Limb (tissue), 2 donors: Measurements from ENCODE around the gene RHPN2.
"Not testable (repeated sequence)": the region's sequence is repeated elsewhere in the genome, so short reads cannot be mapped to it uniquely, and the experiment has no call there.

Experiments used
- DNase-seq, 2 donors: peaks; one replicate each; pipeline ENCODE4 v3.0.0-alpha.2; 2016; ENCODE audit errors: extremely low spot score in 2 of 2

The RHPN2 gene

GRCh38 chr19:33066543-33066942 lies 1.9 kb upstream of the RHPN2 start:
- no peak for DNase-seq

DNA sequence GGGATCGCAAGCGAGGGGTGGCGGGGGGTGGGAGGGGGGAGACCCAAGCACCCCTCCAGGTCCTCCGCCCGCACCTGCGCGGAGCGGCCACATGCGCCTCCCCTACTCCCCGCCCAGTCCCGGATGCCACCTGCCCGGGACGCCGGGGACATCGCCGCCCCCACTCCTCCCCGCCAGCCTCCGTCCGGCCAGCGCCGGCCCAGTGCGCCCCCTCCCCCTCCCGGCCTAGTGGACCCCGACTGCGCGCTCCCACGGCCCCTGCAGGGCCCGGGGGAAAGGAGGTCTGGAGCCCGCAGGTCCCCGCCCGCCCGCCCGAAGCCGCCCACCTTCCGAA lies 263 bp downstream of the RHPN2 start:
- DNase-seq, result no peak

DNA sequence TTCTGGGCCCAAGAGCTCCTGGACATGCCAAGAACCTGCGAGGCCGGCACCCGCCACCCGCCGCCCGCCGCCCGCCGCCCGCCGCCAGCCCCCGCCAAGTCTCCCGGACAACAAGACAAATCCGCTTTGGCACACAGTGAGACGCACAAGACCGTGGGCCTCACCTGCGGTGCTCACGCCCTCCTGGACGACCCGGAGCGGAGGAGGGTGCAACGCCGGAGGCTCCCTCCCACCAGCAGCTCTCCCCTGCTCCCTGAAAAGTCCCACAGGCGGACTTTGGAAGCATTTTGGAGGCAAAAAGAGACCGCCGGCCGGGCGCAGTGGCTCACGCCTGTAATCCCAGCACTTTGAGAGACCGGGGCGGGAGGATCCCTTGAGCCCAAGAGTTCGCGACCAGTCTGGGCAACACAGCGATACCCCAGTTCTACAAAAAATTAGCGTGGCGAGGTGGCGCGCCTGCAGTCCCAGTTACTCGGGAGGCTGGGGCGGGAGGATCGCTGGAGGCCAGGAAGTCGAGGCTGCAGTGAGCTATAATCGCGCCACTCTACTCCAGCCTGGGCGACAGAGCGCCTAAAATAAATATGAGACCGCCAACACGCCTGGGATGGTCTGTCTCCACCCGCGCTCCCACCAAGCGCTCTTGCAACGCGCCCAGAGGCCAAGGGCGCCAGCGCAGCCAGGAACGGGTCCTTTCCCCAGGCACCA lies 783 bp downstream of the RHPN2 start:
- peak in 1 of 2 donors; percentile 34 for DNase-seq

DNA sequence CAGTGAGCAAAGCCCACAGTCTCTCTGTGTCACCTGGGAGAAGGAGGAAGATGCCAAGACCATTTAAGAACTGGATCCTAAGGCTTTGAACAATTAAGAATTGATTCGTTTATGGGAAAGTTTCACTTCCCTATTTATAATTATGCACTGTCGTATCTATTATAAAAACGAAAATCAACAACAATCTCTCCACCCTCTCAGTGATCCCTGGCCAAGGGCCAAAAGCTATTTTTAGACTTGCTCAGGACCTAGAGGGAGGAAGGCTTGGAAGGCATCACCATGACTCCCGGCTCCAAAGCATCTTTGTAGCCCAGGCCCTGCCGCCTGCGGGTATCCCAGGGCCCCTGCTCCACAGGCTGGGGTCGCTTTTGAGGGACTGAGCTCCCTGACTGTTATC lies 1.3 kb downstream of the RHPN2 start:
- peak in 1 of 2 donors; percentile 42 for DNase-seq

- no peak for DNase-seq
Observed at GRCh38 chr19:33062902-33063301, 1.8 kb downstream of the RHPN2 start.

GRCh38 chr19:33060586-33060985 lies 4.1 kb downstream of the RHPN2 start:
- no peak for DNase-seq

- no peak for DNase-seq
Observed at GRCh38 chr19:33055718-33056117, 9.0 kb downstream of the RHPN2 start.

DNA sequence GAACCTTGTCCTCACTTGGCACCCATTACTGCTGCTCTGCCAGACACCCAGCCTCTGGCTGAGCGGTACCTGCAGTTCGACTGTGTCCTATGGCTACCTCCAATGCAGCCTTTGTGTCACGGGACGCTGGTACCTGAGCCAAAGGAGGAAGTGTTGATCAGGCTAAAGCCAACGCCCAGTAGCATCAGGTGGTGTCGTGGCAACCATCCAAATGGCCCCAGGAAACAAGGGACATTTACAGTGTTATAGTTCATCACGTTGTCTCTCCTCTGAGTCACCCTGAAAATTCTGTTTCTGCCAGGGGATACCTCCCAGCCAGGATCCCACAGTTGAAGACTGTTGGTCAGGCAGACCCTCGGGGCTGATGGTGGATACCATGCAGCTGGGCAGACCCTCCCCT lies 10.1 kb downstream of the RHPN2 start:
- DNase-seq, result no peak

- DNase-seq, result no peak
Observed at GRCh38 chr19:33052352-33052972, 12.2 kb downstream of the RHPN2 start.

GRCh38 chr19:33050110-33050509 lies 14.6 kb downstream of the RHPN2 start:
- DNase-seq, result no peak

GRCh38 chr19:33048806-33049676 lies 15.6 kb downstream of the RHPN2 start:
- DNase-seq, result no peak

DNA sequence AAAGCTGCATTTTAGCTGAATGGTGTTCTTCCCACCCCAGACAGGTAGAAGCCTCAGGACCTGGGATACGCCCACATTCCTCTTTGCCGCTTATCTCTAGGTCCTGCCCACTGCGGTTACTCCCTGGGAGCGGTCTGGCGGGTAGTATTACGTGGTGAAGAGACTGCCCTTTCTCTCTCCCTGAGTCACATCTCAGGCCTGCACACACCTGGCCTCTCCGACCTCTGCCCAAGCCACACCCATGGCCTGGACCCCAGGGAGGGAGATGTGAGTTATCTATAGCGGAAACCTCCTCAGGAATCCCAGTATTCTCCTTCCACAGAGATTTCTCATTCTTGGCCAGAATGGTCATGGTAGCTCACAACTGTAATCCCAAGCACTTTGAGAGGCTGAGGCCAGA lies 17.3 kb downstream of the RHPN2 start:
- DNase-seq, result no peak

GRCh38 chr19:33041828-33042160 lies 22.9 kb downstream of the RHPN2 start:
- DNase-seq, result not testable (repeated sequence)

GRCh38 chr19:33040994-33041827 lies 23.5 kb downstream of the RHPN2 start:
- DNase-seq, result peak in 1 of 2 donors; percentile 48

GRCh38 chr19:33039815-33040214 lies 24.9 kb downstream of the RHPN2 start:
- no peak for DNase-seq

GRCh38 chr19:33039108-33039599 lies 25.5 kb downstream of the RHPN2 start:
- no peak for DNase-seq

GRCh38 chr19:33037168-33038025 lies 27.3 kb downstream of the RHPN2 start:
- not testable (repeated sequence) for DNase-seq

DNA sequence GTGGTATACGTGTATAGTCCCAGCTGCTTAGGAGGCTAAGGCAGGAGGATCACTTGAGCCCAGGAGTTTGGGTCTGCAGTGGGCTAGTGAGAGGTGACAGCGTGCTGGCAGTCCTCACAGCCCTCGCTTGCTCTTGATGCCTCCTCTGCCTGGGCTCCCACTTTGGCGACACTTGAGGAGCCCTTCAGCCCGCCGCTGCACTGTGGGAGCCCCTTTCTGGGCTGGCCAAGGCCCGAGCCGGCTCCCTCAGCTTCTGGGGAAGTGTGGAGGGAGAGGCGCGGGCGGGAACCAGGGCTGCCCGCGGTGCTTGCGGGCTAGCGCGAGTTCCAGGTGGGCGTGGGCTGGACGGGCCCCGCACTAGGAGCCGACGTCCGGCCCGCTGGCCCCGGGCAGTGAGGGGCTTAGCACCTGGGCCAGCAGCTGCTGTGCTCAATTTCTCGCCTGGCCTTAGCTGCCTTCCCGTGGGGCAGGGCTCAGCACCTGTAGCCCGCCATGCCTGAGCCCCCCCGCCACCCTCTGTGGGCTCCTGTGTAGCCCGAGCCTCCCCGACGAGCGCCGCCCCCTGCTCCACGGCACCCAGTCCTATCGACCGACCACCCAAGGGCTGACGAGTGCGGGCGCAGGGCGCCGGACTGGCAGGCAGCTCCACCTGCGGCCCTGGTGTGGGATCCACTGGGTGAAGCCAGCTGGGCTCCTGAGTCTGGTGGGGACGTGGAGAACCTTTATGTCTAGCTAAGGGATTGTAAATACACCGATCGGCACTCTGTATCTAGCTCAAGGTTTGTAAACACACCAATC lies 28.1 kb downstream of the RHPN2 start:
- not testable (repeated sequence) for DNase-seq

- DNase-seq, result no peak
Observed at GRCh38 chr19:33035461-33035860, 29.2 kb downstream of the RHPN2 start.
